GM12872 (cell line): Measurements from ENCODE around the gene ASIC5.

Source experiments
- TF ChIP-seq, protein P1 (sequence below): IDR thresholded peaks from 3 replicates; pipeline ENCODE4 v1.5.1; 2011; ENCODE audit warnings: low read depth, mild to moderate bottlenecking, low read length, moderate library complexity; ENCODE audit not compliant: insufficient read depth

Gene ASIC5

DNA sequence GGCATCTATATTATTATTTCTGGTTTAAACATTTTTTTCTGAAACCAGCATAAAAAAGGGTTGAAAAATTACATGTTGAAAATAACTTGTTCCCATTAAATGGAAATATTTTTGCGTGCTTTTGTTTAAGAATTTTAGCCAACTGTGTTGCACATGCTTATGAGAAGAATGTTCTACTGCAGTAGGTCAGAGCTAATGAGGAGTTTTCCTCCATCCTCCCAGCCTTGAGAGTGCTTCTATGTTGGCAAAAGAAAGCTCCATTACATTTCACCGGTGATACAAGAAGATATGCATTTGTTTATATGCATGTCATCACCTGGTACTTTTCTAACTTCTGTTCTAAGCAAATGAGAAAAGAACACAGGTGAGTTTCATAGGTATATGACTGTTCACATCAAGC, 23.9 kb upstream of the ASIC5 start:
- TF ChIP-seq, protein P1, sequence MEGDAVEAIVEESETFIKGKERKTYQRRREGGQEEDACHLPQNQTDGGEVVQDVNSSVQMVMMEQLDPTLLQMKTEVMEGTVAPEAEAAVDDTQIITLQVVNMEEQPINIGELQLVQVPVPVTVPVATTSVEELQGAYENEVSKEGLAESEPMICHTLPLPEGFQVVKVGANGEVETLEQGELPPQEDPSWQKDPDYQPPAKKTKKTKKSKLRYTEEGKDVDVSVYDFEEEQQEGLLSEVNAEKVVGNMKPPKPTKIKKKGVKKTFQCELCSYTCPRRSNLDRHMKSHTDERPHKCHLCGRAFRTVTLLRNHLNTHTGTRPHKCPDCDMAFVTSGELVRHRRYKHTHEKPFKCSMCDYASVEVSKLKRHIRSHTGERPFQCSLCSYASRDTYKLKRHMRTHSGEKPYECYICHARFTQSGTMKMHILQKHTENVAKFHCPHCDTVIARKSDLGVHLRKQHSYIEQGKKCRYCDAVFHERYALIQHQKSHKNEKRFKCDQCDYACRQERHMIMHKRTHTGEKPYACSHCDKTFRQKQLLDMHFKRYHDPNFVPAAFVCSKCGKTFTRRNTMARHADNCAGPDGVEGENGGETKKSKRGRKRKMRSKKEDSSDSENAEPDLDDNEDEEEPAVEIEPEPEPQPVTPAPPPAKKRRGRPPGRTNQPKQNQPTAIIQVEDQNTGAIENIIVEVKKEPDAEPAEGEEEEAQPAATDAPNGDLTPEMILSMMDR: no peak

DNA sequence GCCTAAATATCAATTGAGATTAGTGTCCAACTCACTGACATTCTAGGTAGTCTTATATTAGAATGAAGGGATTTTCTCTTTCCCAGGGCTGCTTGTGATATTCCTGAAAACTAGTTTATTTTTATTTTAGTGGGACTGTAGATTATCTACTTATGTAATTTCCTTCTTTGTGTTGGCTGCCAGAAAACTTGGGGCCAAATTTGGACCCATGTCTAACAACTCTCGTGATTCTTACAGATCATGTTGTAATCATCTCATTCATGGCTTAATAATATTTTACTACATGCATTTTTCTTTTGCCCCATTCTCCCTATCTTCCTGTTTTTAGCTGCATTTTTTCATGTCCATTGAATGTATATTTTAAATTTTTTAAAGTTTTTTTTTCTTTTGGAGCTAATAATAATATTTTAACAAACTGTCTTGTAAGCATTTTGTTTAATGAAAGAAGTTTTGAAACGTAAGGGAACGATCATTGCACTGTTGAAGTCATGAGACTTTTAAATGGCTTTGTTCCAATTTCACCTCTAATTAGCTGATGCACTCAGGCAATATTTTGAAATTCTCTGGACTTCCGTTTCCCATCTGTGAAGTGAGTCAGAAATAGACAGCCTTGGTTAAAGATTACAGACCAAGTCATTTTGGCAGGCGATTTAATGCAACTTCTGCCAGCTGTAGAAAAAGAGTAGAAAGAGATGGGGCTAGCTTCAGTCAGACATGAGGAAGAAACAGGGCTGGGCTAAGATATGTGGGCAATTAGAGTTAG, 23.1 kb upstream of the ASIC5 start:
- TF ChIP-seq, protein P1: no peak

DNA sequence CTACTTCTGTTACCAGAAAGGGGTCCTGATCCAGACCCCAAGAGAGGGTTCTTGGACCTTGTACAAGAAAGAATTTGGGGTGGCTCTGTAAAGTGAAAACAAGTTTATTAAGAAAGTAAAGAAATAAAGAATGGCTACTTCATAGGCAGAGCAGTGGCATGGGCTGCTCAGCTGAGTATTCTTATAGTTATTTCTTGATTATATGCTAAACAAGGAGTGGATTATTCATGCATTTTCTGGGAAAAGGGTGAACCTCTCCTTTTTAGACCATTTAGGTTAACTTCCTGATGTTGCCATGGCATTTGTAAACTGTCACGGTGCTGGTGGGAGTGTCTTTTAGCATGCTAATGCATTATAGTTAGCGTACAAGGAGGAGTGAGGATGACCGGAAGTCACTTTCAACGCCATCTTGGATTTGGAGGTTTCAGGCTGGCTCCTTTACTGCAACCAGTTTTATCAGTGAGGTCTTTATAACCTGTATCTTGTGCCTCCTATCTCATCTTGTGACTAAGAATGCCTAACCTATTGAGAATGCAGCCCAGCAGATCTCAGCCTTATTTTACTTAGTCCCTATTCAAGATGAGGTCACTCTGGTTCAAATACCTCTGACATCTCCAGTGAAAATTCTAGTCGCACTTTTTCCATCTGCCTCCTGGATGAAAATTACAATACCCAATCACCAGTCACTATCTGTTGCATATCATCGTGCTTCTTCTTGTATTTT, 21.9 kb upstream of the ASIC5 start:
- TF ChIP-seq, protein P1: no peak

DNA sequence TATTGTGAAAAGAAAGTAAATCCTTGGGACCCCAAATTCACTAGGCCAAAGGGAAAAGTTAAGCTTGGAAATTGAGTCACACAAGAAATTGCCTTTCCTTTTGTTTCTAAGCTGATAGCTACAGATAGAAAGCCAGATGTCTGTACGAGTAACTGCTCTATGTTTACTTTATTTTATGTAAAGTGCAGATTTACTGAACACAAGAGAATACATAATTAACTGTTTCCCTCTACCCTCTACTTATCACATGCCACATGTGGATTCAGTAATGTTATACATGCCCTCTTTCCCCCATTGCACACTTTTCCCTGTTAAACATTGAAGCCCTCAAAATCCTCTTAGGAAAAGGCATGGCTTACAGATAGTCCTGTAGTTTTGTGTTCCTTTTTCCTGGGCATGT, 21.0 kb upstream of the ASIC5 start:
- TF ChIP-seq, protein P1: no peak

DNA sequence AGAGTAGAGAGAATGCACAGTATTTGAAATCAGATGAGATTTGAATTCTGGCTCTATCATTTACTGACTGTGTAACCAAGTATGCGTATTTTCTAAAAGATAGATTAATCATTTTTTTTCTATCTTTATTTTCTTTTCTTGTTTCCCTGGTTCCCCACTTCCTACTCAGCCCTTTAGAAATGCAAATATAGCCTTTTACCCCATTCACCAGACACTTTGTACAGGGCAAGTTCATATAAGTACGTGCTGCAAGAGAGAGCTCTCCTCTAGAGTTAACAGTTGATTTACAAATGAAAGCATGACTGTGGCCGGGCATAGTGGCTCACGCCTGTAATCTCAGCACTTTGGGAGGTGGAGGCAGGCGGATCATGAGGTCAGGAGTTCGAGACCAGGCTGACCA, 19.6 kb upstream of the ASIC5 start:
- TF ChIP-seq, protein P1: no peak

DNA sequence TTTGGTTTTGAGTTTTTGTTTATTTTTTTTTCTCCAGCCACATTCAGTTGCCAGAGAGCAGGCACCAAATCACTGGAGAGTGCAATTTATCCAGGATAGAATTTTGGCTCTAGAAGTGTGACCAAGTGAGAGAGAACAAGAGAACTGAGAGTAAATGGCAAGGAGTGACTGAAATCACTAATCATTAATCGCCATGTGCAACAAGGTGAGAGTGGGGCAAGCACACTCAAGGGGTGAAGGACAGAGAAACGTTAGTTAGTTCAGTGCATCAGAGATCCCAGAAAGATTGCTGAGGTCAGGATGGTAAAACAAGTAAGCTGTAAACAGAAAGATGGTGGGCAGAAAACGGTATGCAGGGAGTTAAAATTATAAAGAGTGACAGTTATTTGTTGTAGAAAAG, 17.8 kb upstream of the ASIC5 start:
- TF ChIP-seq, protein P1: no peak

DNA sequence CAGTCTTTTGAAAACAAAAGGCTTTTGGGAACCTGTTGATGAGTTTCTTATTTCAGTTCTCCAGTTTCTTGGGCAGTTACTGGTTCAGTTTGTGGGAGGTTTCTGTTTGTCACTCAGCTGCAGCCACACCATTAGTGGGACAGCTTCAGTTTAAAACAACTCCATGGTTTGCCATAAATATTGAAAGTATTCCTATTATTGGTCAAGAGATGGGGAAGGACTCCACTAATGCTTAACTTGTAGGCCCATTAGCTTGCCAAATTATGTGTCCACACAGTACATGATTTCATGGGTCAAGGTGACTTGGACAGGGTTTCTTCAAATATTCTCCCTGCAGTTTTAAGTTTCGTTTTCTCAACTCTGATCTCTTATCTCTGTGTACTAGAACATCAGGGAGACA, 15.5 kb upstream of the ASIC5 start:
- TF ChIP-seq, protein P1: no peak
